NCI-H1105 treated with DMSO at 0.1 percent for 48 hours (cell line): ENCODE data around the gene RASIP1.
"Not testable (repeated sequence)": the region's sequence is repeated elsewhere in the genome, so short reads cannot be mapped to it uniquely, and the experiment has no call there.

ENCODE experiments used
- DNase-seq: peaks from one replicate; lab custom pipeline; 2025; lab: John Stamatoyannopoulos, UW

RASIP1 gene

GRCh38 chr19:48735031-48735615 lies 5.3 kb downstream of the RASIP1 start:
- peak; percentile 81 for DNase-seq

- no peak for DNase-seq
Measured at GRCh38 chr19:48734625-48735024, 5.8 kb downstream of the RASIP1 start.

- DNase-seq, result no peak
Measured at GRCh38 chr19:48731452-48731851, 9.0 kb downstream of the RASIP1 start.

GRCh38 chr19:48728911-48729664 lies 11.3 kb downstream of the RASIP1 start:
- no peak for DNase-seq

- DNase-seq, result no peak
Measured at GRCh38 chr19:48726556-48726955, 13.9 kb downstream of the RASIP1 start.

GRCh38 chr19:48724796-48725753 lies 15.3 kb downstream of the RASIP1 start:
- DNase-seq, result peak; percentile 45

GRCh38 chr19:48722196-48722708 lies 18.2 kb downstream of the RASIP1 start:
- no peak for DNase-seq

GRCh38 chr19:48720613-48721296 lies 19.7 kb downstream of the RASIP1 start:
- peak; percentile 99 for DNase-seq

- no peak for DNase-seq
Measured at GRCh38 chr19:48720251-48720612, 20.2 kb downstream of the RASIP1 start.

GRCh38 chr19:48719263-48720171 lies 20.9 kb downstream of the RASIP1 start, which contains the start of gene MAMSTR:
Gene MAMSTR (minus strand): TSS chr19:48719725. CDS start chr19:48719031, 694 bp downstream.
- no peak for DNase-seq

GRCh38 chr19:48718711-48719231 lies 21.6 kb downstream of the RASIP1 start:
- DNase-seq, result no peak

- DNase-seq, result not testable (repeated sequence)
Measured at GRCh38 chr19:48718106-48718505, 22.3 kb downstream of the RASIP1 start.

- DNase-seq, result peak; percentile 63
Measured at GRCh38 chr19:48716562-48717291, 23.7 kb downstream of the RASIP1 start.

GRCh38 chr19:48715681-48716171 lies 24.7 kb downstream of the RASIP1 start:
- no peak for DNase-seq

- no peak for DNase-seq
Measured at GRCh38 chr19:48714759-48715675, 25.4 kb downstream of the RASIP1 start.

- peak; percentile 99 for DNase-seq
Measured at GRCh38 chr19:48713864-48714755, 26.3 kb downstream of the RASIP1 start.
